Sciatic nerve (tissue), 2 donors: Measurements from ENCODE around the gene PRPF38B. TPM values are rescaled to one million over a fixed set of nuclear protein-coding genes. Genes with fewer than 3 reads are reported as not detected.
A peak's percentile ranks its signal among the peaks of the same experiment; 100 is the strongest.
"Not testable (repeated sequence)": the region's sequence is repeated elsewhere in the genome, so short reads cannot be mapped to it uniquely, and the experiment has no call there.

Experiments
- ATAC-seq: fragments of 200-7000 bp; cut with Tn5 transposase; one replicate; pipeline ENCODE4 v1.9.1; 2020; ENCODE audit warnings: mild to moderate bottlenecking, moderate library complexity
- DNase-seq: peaks from one replicate; pipeline ENCODE4 v3.0.0-alpha.2; 2020; ENCODE audit warnings: low spot score
- intact Hi-C: fragments of 100-400 bp; cut with DNase I; formaldehyde crosslinking; loops from one replicate; pipeline ENCODE4 v1.14.2; 2022
- total RNA-seq: library from RNA; stranded (reverse); fragmentation: NEBNext Ultra II Directional; extraction: Animal tissue kit (Norgen Biotek cat#: 25700); gene quantifications from one replicate; pipeline ENCODE4 v1.2.1, GENCODE V29; 2021
- donor health status: DM: no; HTN: no; CAD: no.
- donor health status: DM: no; HTN: no; CAD: no.

PRPF38B gene
- 40.8 TPM for total RNA-seq

- ATAC-seq (peak; percentile 99), DNase-seq (peak; percentile 96)
- intact Hi-C loops: no loop called here
These were observed at the start of gene PRPF38B for GRCh38 chr1:108691942-108692723. Gene PRPF38B, plus strand, starts transcription at chr1:108692310. Its CDS starts 282 bp downstream, at chr1:108692592.

GRCh38 chr1:108643492-108644335 is 48.4 kb upstream of the PRPF38B start:
- DNase-seq (peak; percentile 67), ATAC-seq (peak; percentile 68)
- intact Hi-C loops: loop anchor here (10.0 kb wide), 1 partner anchor 139 kb away; no protein-coding TSS in a partner anchor

- DNase-seq (no peak), ATAC-seq (no peak)
These were observed 47.1 kb upstream of the PRPF38B start for GRCh38 chr1:108644984-108645383.

DNA sequence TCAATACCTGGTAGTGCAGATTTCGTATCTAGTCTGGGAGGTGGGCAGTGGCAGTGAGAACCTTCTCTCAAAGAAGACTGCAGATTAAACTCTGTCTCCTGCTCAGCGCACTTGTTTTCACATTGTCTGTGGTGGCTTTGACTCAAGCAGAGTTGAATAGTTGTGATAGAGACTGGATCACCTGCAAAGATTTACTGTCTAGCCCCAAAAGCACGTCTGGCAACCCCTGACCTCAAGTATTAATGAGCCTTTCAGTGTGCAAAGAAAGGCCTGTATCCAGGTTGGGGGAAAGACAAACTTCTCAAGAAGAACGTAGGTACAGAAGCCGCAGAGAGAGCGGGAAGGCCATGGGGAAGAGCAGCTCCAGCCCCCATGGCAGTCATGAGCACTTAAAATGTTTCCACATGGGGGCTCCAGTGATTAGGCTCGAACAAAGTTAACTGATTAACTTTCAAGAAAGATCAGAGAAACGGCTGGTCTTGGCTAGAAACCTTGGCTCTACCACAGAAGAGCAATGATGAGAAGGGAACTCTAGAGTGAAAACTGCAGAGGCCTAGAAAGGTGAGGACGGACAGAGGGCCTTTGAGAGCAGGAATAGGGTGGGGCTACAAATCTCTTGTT is 46.4 kb upstream of the PRPF38B start:
- DNase-seq (no peak), ATAC-seq (no peak)
- intact Hi-C loops: loop anchor here (10.0 kb wide), 1 partner anchor 141 kb away; no protein-coding TSS in a partner anchor

More at GRCh38 chr1:108644984-108645383, 47.1 kb upstream of the PRPF38B start:
- intact Hi-C loops: loop anchor here (10.0 kb wide), 1 partner anchor 140 kb away; no protein-coding TSS in a partner anchor

GRCh38 chr1:108646265-108646647 is 45.9 kb upstream of the PRPF38B start:
- intact Hi-C loops: loop anchor here (10.0 kb wide), 1 partner anchor 141 kb away; no protein-coding TSS in a partner anchor
- DNase-seq (no peak), ATAC-seq (no peak)

DNA sequence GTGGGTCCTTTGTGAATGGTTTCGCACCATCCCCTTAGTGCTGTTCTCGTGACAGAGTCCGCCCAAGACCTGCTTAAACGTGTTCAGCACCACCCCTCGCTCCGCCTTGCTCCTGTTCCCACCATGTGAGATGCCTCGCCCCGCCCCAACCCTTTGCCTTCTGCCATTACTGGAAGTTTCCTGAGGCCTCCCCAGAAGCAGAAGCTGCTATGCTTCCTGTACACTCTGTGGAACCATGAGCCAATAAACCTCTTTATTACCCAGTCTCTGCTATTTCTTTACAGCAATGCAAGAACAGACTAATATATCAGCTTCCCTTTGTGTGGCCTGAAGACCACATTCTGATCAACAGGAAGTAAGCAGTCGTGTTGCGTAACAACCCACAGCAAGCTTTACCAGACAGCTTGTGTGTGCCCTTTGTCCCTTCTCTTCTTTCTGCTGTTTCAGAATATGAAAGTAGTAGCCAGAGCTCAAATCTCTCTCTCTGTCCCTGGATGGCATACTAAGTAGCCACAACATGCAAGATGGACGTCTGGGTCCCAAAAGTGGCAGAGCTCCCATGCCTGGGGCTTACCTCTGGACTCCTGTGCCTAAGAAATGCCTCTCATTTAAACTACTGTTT is 45.4 kb upstream of the PRPF38B start:
- ATAC-seq: peak; percentile 89
- intact Hi-C loops: loop anchor here (10.0 kb wide), 1 partner anchor 142 kb away; no protein-coding TSS in a partner anchor
- DNase-seq: peak; percentile 81

DNA sequence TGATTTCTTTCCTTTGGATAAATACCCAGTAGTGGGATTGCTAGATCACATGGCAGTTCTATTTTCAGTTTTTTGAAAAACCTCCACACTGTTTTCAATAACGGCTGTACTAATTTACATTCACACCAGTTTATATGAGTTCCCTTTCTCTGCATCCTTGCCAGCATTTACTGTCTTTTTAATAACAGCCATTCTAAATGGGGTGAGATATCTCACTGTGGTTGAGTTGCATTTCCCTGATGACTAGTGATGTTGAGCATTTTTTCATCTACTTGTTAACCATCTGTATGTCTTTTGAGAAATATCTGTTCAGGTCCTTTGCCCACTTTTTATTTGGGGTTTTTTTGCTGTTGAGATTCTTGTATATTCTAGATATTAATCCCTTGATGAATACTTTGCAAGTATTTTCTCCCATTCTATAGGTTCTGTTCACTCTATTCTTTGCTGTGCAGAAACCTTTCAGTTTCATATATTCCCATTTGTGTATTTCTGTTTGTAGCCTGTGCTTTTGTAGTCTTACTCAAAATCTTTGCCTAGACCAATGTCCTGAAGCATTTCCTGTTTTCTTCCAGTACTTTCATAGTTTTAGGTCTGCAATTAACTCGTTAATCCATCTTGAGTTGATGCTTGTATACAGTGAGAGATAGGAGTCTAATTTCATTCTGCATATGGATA is 38.5 kb upstream of the PRPF38B start:
- ATAC-seq (no peak), DNase-seq (no peak)
- intact Hi-C loops: no loop called here

GRCh38 chr1:108657356-108658080 is 34.6 kb upstream of the PRPF38B start:
- intact Hi-C loops: loop anchor here (5.0 kb wide), 1 partner anchor 1250 kb away; no protein-coding TSS in a partner anchor
- ATAC-seq (no peak), DNase-seq (no peak)

- intact Hi-C loops: no loop called here
- peak; percentile 83 for ATAC-seq
- peak; percentile 75 for DNase-seq
These were observed 31.0 kb upstream of the PRPF38B start, which contains the start of gene HENMT1 for GRCh38 chr1:108661030-108661609. Gene HENMT1, minus strand, starts transcription at chr1:108661093. Its CDS starts 1,209 bp downstream, at chr1:108659884.

- ATAC-seq (no peak), DNase-seq (no peak)
- intact Hi-C loops: no loop called here
These were observed 29.0 kb upstream of the PRPF38B start for GRCh38 chr1:108663074-108663473.

GRCh38 chr1:108664481-108664880 is 27.6 kb upstream of the PRPF38B start:
- DNase-seq (no peak), ATAC-seq (no peak)
- intact Hi-C loops: no loop called here

GRCh38 chr1:108665067-108665466 is 27.0 kb upstream of the PRPF38B start:
- DNase-seq: no peak
- no peak for ATAC-seq
- intact Hi-C loops: no loop called here

DNA sequence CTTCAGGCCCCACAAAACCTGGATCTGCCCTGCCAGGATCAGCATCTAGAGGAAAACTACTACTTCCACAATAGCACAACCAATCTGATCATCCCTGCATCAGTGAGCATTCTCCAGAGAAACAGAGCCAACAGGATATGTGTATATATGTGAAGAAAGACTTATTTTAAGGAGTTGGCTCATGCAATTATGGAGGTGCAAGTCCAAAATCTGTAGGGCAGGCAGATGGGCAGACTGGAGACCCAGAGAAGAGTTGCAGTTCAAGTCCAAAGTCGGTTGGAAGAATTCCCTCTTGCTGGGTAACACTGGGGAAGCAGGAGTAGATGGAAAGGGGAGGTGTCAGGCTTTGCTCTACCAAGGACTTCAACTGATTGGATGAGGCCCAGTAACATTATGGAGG is 26.3 kb upstream of the PRPF38B start:
- ATAC-seq (no peak), DNase-seq (no peak)
- intact Hi-C loops: no loop called here

- DNase-seq, ATAC-seq, intact Hi-C loops: not testable (repeated sequence)
These were observed 24.7 kb upstream of the PRPF38B start for GRCh38 chr1:108667422-108667821.

- no peak for DNase-seq
- ATAC-seq: no peak
- intact Hi-C loops: no loop called here
These were observed 23.3 kb upstream of the PRPF38B start for GRCh38 chr1:108668777-108669176.

DNA sequence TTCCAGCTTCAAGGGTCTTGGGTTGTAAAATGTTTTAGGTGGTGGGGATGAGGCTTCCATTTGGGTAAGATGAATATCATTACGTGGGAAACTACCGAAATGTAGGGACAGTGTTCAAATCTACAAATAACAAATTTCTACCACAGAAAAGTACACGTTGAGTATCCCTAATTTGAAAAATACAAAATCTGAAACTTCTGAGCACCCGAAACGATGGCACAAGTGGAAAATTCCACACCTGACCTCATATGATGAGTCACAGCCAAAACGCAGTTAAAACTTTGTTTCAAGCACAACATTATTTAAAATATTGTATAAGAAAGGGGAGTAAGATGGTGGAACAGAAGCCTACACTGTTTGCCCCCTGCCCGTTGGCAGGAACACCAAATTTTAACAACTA is 22.4 kb upstream of the PRPF38B start:
- no peak for DNase-seq
- ATAC-seq: no peak
- intact Hi-C loops: no loop called here

- intact Hi-C loops: no loop called here
- DNase-seq (no peak), ATAC-seq (no peak)
These were observed 21.9 kb upstream of the PRPF38B start for GRCh38 chr1:108670131-108670773.
